GM18858 (cell line): ENCODE results near the gene SLC2A14.

Source experiments
- ATAC-seq: cut with Tn5 transposase; IDR thresholded peaks from one replicate; pipeline ENCODE4 v1.9.1; 2021; ENCODE audit not compliant: unreplicated experiment

SLC2A14 gene

GRCh38 chr12:7769999-7770398 is 102.7 kb downstream of the SLC2A14 start:
- ATAC-seq, result no peak
